ENCODE results near the gene TAOK2.

GRCh38 chr16:30000735-30001631, 27.3 kb downstream of the TAOK2 start:
- TF ChIP-seq, protein P1, sequence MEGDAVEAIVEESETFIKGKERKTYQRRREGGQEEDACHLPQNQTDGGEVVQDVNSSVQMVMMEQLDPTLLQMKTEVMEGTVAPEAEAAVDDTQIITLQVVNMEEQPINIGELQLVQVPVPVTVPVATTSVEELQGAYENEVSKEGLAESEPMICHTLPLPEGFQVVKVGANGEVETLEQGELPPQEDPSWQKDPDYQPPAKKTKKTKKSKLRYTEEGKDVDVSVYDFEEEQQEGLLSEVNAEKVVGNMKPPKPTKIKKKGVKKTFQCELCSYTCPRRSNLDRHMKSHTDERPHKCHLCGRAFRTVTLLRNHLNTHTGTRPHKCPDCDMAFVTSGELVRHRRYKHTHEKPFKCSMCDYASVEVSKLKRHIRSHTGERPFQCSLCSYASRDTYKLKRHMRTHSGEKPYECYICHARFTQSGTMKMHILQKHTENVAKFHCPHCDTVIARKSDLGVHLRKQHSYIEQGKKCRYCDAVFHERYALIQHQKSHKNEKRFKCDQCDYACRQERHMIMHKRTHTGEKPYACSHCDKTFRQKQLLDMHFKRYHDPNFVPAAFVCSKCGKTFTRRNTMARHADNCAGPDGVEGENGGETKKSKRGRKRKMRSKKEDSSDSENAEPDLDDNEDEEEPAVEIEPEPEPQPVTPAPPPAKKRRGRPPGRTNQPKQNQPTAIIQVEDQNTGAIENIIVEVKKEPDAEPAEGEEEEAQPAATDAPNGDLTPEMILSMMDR (IDR thresholded peaks at IDR 0.05): no peak
- TF ChIP-seq POLR2A (IDR thresholded peaks at IDR 0.05): no peak

All from testis (tissue), 2 donors.